SU-DHL-6 (cell line): ENCODE results near the gene ABCC10.

Experiments used
- H2AFZ ChIP-seq: fragments of 200-600 bp; sonication (generic); 2 replicates; pipeline ENCODE4 v1.6.1; 2014; ENCODE audit warnings: low read depth, mild to moderate bottlenecking, moderate library complexity, mixed read lengths, antibody characterized with exemption, low read length; ENCODE audit not compliant: severe bottlenecking
- H3F3A ChIP-seq: fragments of 200-600 bp; shearing (Covaris generic); 2 replicates; pipeline ENCODE4 v1.6.0; 2016; ENCODE audit warnings: antibody characterized with exemption, mild to moderate bottlenecking; ENCODE audit not compliant: insufficient read depth
- H3K27ac ChIP-seq: fragments of 200-600 bp; sonication (generic); 2 replicates; pipeline ENCODE4 v1.5.1; 2016; ENCODE audit warnings: low read depth, mild to moderate bottlenecking, low read length, moderate library complexity, mixed read lengths
- H3K27me3 ChIP-seq: fragments of 200-600 bp; sonication (generic), shearing (Covaris generic); 2 replicates; pipeline ENCODE4 v1.6.0; 2014; ENCODE audit warnings: mild to moderate bottlenecking, low read length
- H3K36me3 ChIP-seq: fragments of 200-600 bp; sonication (generic); 2 replicates; pipeline ENCODE4 v1.6.1; 2014; ENCODE audit warnings: mild to moderate bottlenecking, low read length, mixed read lengths
- H3K4me2 ChIP-seq: fragments of 300-600, 200-600 bp; shearing (Covaris generic), sonication (generic); 2 replicates; pipeline ENCODE4 v1.6.0; 2014; ENCODE audit warnings: low read length, low read depth, mild to moderate bottlenecking; ENCODE audit not compliant: poor library complexity, severe bottlenecking
- H3K4me3 ChIP-seq: fragments of 200-600 bp; sonication (generic); 2 replicates; pipeline ENCODE4 v1.5.1; 2014; ENCODE audit warnings: antibody characterized with exemption, low read length, mild to moderate bottlenecking, mixed read lengths; ENCODE audit not compliant: insufficient read depth, poor library complexity, severe bottlenecking
- H3K79me2 ChIP-seq: fragments of 200-600 bp; sonication (generic); 2 replicates; pipeline ENCODE4 v1.6.1; 2014; ENCODE audit warnings: mild to moderate bottlenecking, low read length, moderate library complexity; ENCODE audit not compliant: insufficient read depth
- H3K9ac ChIP-seq: fragments of 200-600 bp; sonication (generic); 2 replicates; pipeline ENCODE4 v1.7.0; 2014; ENCODE audit warnings: mild to moderate bottlenecking, low read length
- H3K9me2 ChIP-seq: fragments of 200-600 bp; sonication (generic); replicated peaks from 2 replicates; pipeline ENCODE4 v1.6.1; 2014; ENCODE audit warnings: low read length; ENCODE audit not compliant: insufficient read depth
- H3K9me3 ChIP-seq: fragments of 200-600 bp; sonication (generic); 2 replicates; pipeline ENCODE4 v1.6.1; 2014; ENCODE audit warnings: low read length, mixed read lengths; ENCODE audit not compliant: insufficient read depth
- H4K20me1 ChIP-seq: fragments of 200-600 bp; sonication (generic); 2 replicates; pipeline ENCODE4 v1.6.1; 2014; ENCODE audit warnings: low read depth, mild to moderate bottlenecking, antibody characterized with exemption, low read length, moderate library complexity, mixed read lengths
- EZH2phosphoT487 ChIP-seq: fragments of 200-600 bp; sonication (generic), shearing (Covaris generic); conservative IDR thresholded peaks from 2 replicates; pipeline ENCODE4 v1.6.1; 2018; ENCODE audit warnings: mild to moderate bottlenecking, antibody characterized with exemption, low read length, moderate library complexity, mixed read lengths
- TF ChIP-seq, protein P1 (sequence below): fragments of 200-600 bp; sonication (generic); IDR thresholded peaks from one replicate; pipeline ENCODE4 v1.5.1; 2017; ENCODE audit warnings: antibody characterized with exemption, mild to moderate bottlenecking, low read length, moderate library complexity; ENCODE audit not compliant: insufficient read depth, poor library complexity, severe bottlenecking

ABCC10 gene

GRCh38 chr6:43459535-43459934 is 32.2 kb downstream of the ABCC10 start:
- H3K27me3 ChIP-seq, result no peaks in the 10 kb centered on the region
- H3K9me2 ChIP-seq, result no peaks in the 10 kb centered on the region
- no peak overlapping the region for H3K4me2 ChIP-seq
- no peaks in the 10 kb centered on the region for H4K20me1 ChIP-seq
- H3K36me3 ChIP-seq, result no peaks in the 10 kb centered on the region
- H3K9ac ChIP-seq, result no peak overlapping the region
- H3K4me3 ChIP-seq, result no peak overlapping the region
- H3K9me3 ChIP-seq, result no peaks in the 10 kb centered on the region
- H3F3A ChIP-seq, result peaks cover 12% of the 10 kb centered on the region; the same call in 1 of the 2 replicates
- no peaks in the 10 kb centered on the region for H3K79me2 ChIP-seq
- no peak for TF ChIP-seq EZH2phosphoT487
- TF ChIP-seq, protein P1, sequence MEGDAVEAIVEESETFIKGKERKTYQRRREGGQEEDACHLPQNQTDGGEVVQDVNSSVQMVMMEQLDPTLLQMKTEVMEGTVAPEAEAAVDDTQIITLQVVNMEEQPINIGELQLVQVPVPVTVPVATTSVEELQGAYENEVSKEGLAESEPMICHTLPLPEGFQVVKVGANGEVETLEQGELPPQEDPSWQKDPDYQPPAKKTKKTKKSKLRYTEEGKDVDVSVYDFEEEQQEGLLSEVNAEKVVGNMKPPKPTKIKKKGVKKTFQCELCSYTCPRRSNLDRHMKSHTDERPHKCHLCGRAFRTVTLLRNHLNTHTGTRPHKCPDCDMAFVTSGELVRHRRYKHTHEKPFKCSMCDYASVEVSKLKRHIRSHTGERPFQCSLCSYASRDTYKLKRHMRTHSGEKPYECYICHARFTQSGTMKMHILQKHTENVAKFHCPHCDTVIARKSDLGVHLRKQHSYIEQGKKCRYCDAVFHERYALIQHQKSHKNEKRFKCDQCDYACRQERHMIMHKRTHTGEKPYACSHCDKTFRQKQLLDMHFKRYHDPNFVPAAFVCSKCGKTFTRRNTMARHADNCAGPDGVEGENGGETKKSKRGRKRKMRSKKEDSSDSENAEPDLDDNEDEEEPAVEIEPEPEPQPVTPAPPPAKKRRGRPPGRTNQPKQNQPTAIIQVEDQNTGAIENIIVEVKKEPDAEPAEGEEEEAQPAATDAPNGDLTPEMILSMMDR, result no peak
- no peak overlapping the region for H2AFZ ChIP-seq
- H3K27ac ChIP-seq, result no peak overlapping the region

DNA sequence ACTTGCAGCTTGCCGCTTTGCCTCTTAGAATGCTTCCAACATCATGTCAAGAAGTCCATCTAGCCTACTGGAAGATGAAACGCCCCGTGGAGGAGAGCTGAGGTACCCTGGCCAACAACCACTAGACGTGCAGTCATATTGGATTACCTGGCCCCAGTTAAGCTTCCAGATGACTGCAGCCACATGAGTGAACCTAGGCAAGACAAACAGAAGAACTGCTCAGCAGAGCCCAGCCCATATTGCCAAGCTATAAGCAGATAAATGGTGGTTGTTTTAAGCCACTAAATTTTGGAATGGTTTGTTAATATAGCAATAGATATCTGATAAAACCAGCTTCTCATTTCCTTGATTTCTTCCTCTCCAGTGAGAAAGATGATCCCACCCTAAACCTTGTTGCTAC is 32.7 kb downstream of the ABCC10 start:
- no peak overlapping the region for H3K9ac ChIP-seq
- no peak for TF ChIP-seq EZH2phosphoT487
- TF ChIP-seq, protein P1, result no peak
- H3K27ac ChIP-seq, result no peak overlapping the region
- H3K36me3 ChIP-seq, result no peaks in the 10 kb centered on the region
- no peaks in the 10 kb centered on the region for H3K27me3 ChIP-seq
- H2AFZ ChIP-seq, result no peak overlapping the region
- H3K79me2 ChIP-seq, result no peaks in the 10 kb centered on the region
- no peak overlapping the region for H3K4me3 ChIP-seq
- H3K4me2 ChIP-seq, result no peak overlapping the region
- H3F3A ChIP-seq, result peaks cover 12% of the 10 kb centered on the region; the same call in 1 of the 2 replicates
- H4K20me1 ChIP-seq, result no peaks in the 10 kb centered on the region
- H3K9me3 ChIP-seq, result no peaks in the 10 kb centered on the region
- H3K9me2 ChIP-seq, result no peaks in the 10 kb centered on the region

GRCh38 chr6:43461936-43462335 is 34.6 kb downstream of the ABCC10 start:
- no peaks in the 10 kb centered on the region for H3K27me3 ChIP-seq
- TF ChIP-seq, protein P1, result no peak
- TF ChIP-seq EZH2phosphoT487, result no peak
- no peak overlapping the region for H2AFZ ChIP-seq
- H3K4me3 ChIP-seq, result no peak overlapping the region
- H3K79me2 ChIP-seq, result no peaks in the 10 kb centered on the region
- H3K27ac ChIP-seq, result no peak overlapping the region
- H3K4me2 ChIP-seq, result no peak overlapping the region
- H3K36me3 ChIP-seq, result no peaks in the 10 kb centered on the region
- H3K9me2 ChIP-seq, result no peaks in the 10 kb centered on the region
- no peaks in the 10 kb centered on the region for H3K9me3 ChIP-seq
- no peak overlapping the region for H3K9ac ChIP-seq
- peaks cover 10% of the 10 kb centered on the region; the same call in 1 of the 2 replicates for H3F3A ChIP-seq
- no peaks in the 10 kb centered on the region for H4K20me1 ChIP-seq

DNA sequence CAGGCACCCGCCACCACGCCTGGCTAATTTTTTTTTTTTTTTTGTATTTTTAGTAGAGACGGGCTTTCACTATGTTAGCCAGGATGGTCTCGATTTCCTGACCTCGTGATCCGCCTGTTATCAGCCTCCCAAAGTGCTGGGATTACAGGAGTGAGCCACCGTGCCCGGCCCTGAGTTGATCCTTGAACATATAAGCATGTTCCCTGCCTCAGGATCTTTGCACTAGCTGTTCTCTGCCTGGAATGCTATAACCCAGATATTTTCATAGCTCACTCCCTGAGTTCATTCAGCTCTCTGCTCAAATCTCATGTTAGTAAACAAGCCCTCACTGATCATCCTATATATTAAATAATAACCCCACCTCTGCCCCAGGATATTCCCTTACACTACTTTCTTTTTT is 37.0 kb downstream of the ABCC10 start:
- no peak overlapping the region for H2AFZ ChIP-seq
- TF ChIP-seq EZH2phosphoT487, result no peak
- TF ChIP-seq, protein P1, result no peak
- no peaks in the 10 kb centered on the region for H3K27me3 ChIP-seq

More for the DNA sequence above, 37.0 kb downstream of the ABCC10 start:
- no peaks in the 10 kb centered on the region for H3K9me2 ChIP-seq
- H3K9me3 ChIP-seq, result no peaks in the 10 kb centered on the region
- H3K36me3 ChIP-seq, result no peaks in the 10 kb centered on the region
- no peak overlapping the region for H3K4me2 ChIP-seq
- H3K9ac ChIP-seq, result no peak overlapping the region
- H3K4me3 ChIP-seq, result no peak overlapping the region
- no peak overlapping the region for H3K27ac ChIP-seq
- peaks cover 5% of the 10 kb centered on the region; the same call in 1 of the 2 replicates for H3F3A ChIP-seq
- no peaks in the 10 kb centered on the region for H4K20me1 ChIP-seq
- no peaks in the 10 kb centered on the region for H3K79me2 ChIP-seq
